Loucy (cell line): ENCODE data around the gene PSMD13.

Experiments
- CTCF ChIP-seq: fragments of 200-600 bp; sonication (generic); conservative IDR thresholded peaks from 2 replicates; pipeline ENCODE4 v1.5.1; 2014; ENCODE audit warnings: mild to moderate bottlenecking, antibody characterized with exemption, low read length
- EZH2phosphoT487 ChIP-seq: fragments of 200-600 bp; IDR thresholded peaks from 2 replicates; pipeline ENCODE4 v1.6.1; 2018; ENCODE audit warnings: antibody characterized with exemption, mild to moderate bottlenecking, moderate library complexity, borderline replicate concordance

- TF ChIP-seq CTCF (no peak), EZH2phosphoT487 (no peak)
Observed at GRCh38 chr11:200224-201003, 36.4 kb upstream of the PSMD13 start.
